Neuron (in vitro differentiated cells): ENCODE results near the gene PPP1R10.
"Not testable (repeated sequence)": the region's sequence is repeated elsewhere in the genome, so short reads cannot be mapped to it uniquely, and the experiment has no call there.

Experiments used
- H2AFZ ChIP-seq: one replicate; pipeline ENCODE4 v1.6.1; 2013; ENCODE audit warnings: low read depth, mild to moderate bottlenecking, inconsistent platforms, low read length, moderate library complexity
- H3K27me3 ChIP-seq: one replicate; pipeline ENCODE4 v1.6.1; 2013; ENCODE audit warnings: low read length; ENCODE audit not compliant: insufficient read depth
- H3K36me3 ChIP-seq: one replicate; pipeline ENCODE4 v1.6.1; 2013; ENCODE audit warnings: low read length; ENCODE audit not compliant: insufficient read depth
- H3K4me1 ChIP-seq: one replicate; pipeline ENCODE4 v1.6.1; 2013; ENCODE audit warnings: low read length; ENCODE audit not compliant: insufficient read depth
- H3K4me3 ChIP-seq: 2 replicates; pipeline ENCODE4 v1.5.1; 2013; ENCODE audit warnings: mild to moderate bottlenecking, low read length, moderate library complexity
- H3K9me3 ChIP-seq: one replicate; pipeline ENCODE4 v1.6.1; 2013; ENCODE audit warnings: low read length

The PPP1R10 gene

GRCh38 chr6:30616811-30617564, at the start of gene PPP1R10:
PPP1R10 (minus strand) TSS chr6:30617243; CDS start chr6:30609944, 7,299 bp downstream.
- Histone ChIP-seq H3K27me3 (no peaks in the 10 kb centered on the region), H3K4me3 (peak within 1 kb of the TSS; percentile 90), H2AFZ (no peak within 1 kb of the TSS), H3K4me1 (peaks cover 27% of the 10 kb centered on the region), H3K9me3 (no peaks in the 10 kb centered on the region), H3K36me3 (peaks cover 34% of the 10 kb centered on the region)

- not testable (repeated sequence) for H3K4me1 ChIP-seq, H3K4me3 ChIP-seq, H3K9me3 ChIP-seq, H3K27me3 ChIP-seq, H2AFZ ChIP-seq
- H3K36me3 ChIP-seq: peaks cover 73% of the 10 kb centered on the region
These were observed 49.3 kb upstream of the PPP1R10 start for GRCh38 chr6:30666300-30666699.

- H3K4me1 ChIP-seq: no peaks in the 10 kb centered on the region
- H2AFZ ChIP-seq: no peak overlapping the region
- H3K4me3 ChIP-seq: no peak overlapping the region
- H3K9me3 ChIP-seq: no peaks in the 10 kb centered on the region
- no peaks in the 10 kb centered on the region for H3K27me3 ChIP-seq
- peaks cover 69% of the 10 kb centered on the region for H3K36me3 ChIP-seq
These were observed 48.1 kb upstream of the PPP1R10 start for GRCh38 chr6:30664994-30665767.

- H3K4me1 ChIP-seq, H2AFZ ChIP-seq, H3K27me3 ChIP-seq, H3K4me3 ChIP-seq, H3K9me3 ChIP-seq: not testable (repeated sequence)
- peaks cover 83% of the 10 kb centered on the region for H3K36me3 ChIP-seq
These were observed 40.9 kb upstream of the PPP1R10 start for GRCh38 chr6:30657922-30658321.

- H3K4me1 ChIP-seq: no peaks in the 10 kb centered on the region
- peaks cover 83% of the 10 kb centered on the region for H3K36me3 ChIP-seq
- no peak overlapping the region for H2AFZ ChIP-seq
These were observed 40.4 kb upstream of the PPP1R10 start for GRCh38 chr6:30657454-30657853.

GRCh38 chr6:30656513-30656912, 39.5 kb upstream of the PPP1R10 start:
- Histone ChIP-seq H3K4me1 (no peaks in the 10 kb centered on the region), H3K27me3 (no peaks in the 10 kb centered on the region), H3K4me3 (no peak overlapping the region), H2AFZ (no peak overlapping the region), H3K36me3 (peaks cover 83% of the 10 kb centered on the region), H3K9me3 (no peaks in the 10 kb centered on the region)

More at GRCh38 chr6:30657454-30657853, 40.4 kb upstream of the PPP1R10 start:
- Histone ChIP-seq H3K27me3 (no peaks in the 10 kb centered on the region), H3K9me3 (no peaks in the 10 kb centered on the region), H3K4me3 (no peak overlapping the region)

- H3K4me1 ChIP-seq: no peaks in the 10 kb centered on the region
- H3K36me3 ChIP-seq: peaks cover 86% of the 10 kb centered on the region
- H3K27me3 ChIP-seq: no peaks in the 10 kb centered on the region
- no peak overlapping the region for H3K4me3 ChIP-seq
- H3K9me3 ChIP-seq: no peaks in the 10 kb centered on the region
- no peak overlapping the region for H2AFZ ChIP-seq
These were observed 38.7 kb upstream of the PPP1R10 start for GRCh38 chr6:30655743-30656094.

GRCh38 chr6:30654798-30655742, 38.0 kb upstream of the PPP1R10 start:
- no peak overlapping the region for H3K4me3 ChIP-seq
- no peak overlapping the region for H2AFZ ChIP-seq
- peaks cover 82% of the 10 kb centered on the region for H3K36me3 ChIP-seq
- H3K4me1 ChIP-seq: no peaks in the 10 kb centered on the region
- no peaks in the 10 kb centered on the region for H3K9me3 ChIP-seq
- no peaks in the 10 kb centered on the region for H3K27me3 ChIP-seq

- no peak overlapping the region for H2AFZ ChIP-seq
- no peaks in the 10 kb centered on the region for H3K9me3 ChIP-seq
- peaks cover 53% of the 10 kb centered on the region for H3K36me3 ChIP-seq
These were observed 34.1 kb upstream of the PPP1R10 start for GRCh38 chr6:30651143-30651542.

GRCh38 chr6:30647242-30648116, 30.4 kb upstream of the PPP1R10 start:
- no peaks in the 10 kb centered on the region for H3K27me3 ChIP-seq
- H3K36me3 ChIP-seq: peaks cover 49% of the 10 kb centered on the region
- peak overlapping the region; percentile 94 for H3K4me3 ChIP-seq
- peak overlapping the region; percentile 90 for H2AFZ ChIP-seq
- H3K4me1 ChIP-seq: peaks cover 16% of the 10 kb centered on the region
- H3K9me3 ChIP-seq: no peaks in the 10 kb centered on the region

More at GRCh38 chr6:30651143-30651542, 34.1 kb upstream of the PPP1R10 start:
- Histone ChIP-seq H3K27me3 (no peaks in the 10 kb centered on the region), H3K4me1 (peaks cover 11% of the 10 kb centered on the region), H3K4me3 (no peak overlapping the region)

GRCh38 chr6:30646450-30647241, 29.6 kb upstream of the PPP1R10 start, which contains the start of gene C6orf136:
C6orf136 (plus strand) TSS chr6:30647133; CDS start chr6:30647232, 99 bp downstream.
- H3K36me3 ChIP-seq: peaks cover 47% of the 10 kb centered on the region

More at GRCh38 chr6:30646450-30647241, 29.6 kb upstream of the PPP1R10 start, which contains the start of gene C6orf136:
- H3K4me1 ChIP-seq: peaks cover 16% of the 10 kb centered on the region
- H3K27me3 ChIP-seq: no peaks in the 10 kb centered on the region
- H3K9me3 ChIP-seq: no peaks in the 10 kb centered on the region
- H2AFZ ChIP-seq: peak within 1 kb of the TSS; percentile 90
- peak within 1 kb of the TSS; percentile 94 for H3K4me3 ChIP-seq
